HepG2 (cell line): ENCODE results near the gene ACOXL. TPM values are rescaled to one million over a fixed set of nuclear protein-coding genes. Genes with fewer than 3 reads are reported as not detected.

Experiments
- ATAC-seq: fragments of 200-7000 bp; cut with Tn5 transposase; 3 replicates; pipeline ENCODE4 v1.9.1; 2020; ENCODE audit warnings: mild to moderate bottlenecking, moderate library complexity
- BruUV-seq: library from RNA; stranded (reverse); fragments of 400-500 nt; replicated peaks from 2 replicates; lab custom pipeline; 2021; lab: Mats Ljungman, UMichigan
- CTCF ChIA-PET: fragments of 300-600 bp; formaldehyde crosslinking; extraction: SDS; loops from one replicate; lab custom pipeline; 2021; ENCODE audit warnings: low total read pairs, inconsistent platforms, low intra/inter-chr PET ratio; lab: Yijun Ruan, JAX
- POLR2A ChIA-PET: fragments of 350-600 bp; sonication (Branson Sonifier 250); formaldehyde crosslinking; loops from one replicate; lab custom pipeline; 2020; ENCODE audit warnings: antibody characterized with exemption, inconsistent platforms; lab: Yijun Ruan, JAX
- DNase-seq: peaks from one replicate; pipeline ENCODE4 v3.0.0-alpha.2; 2015; ENCODE audit warnings: low spot score
- FAIRE-seq: peaks from 3 replicates; lab custom pipeline; 2011; peaks lifted over from hg19 to GRCh38; lab: Jason Lieb, UNC
- H2AFZ ChIP-seq: one replicate; pipeline ENCODE4 v1.6.1; 2011; ENCODE audit warnings: low read length, inconsistent platforms
- H3K27ac ChIP-seq: fragments of 300-600 bp; 3 replicates; pipeline ENCODE4 v1.8.0; 2011; ENCODE audit warnings: mixed run types, mild to moderate bottlenecking, mixed read lengths, low read length, inconsistent platforms; ENCODE audit not compliant: insufficient read depth; ENCODE audit errors: extremely low read length
- H3K27me3 ChIP-seq, 2 experiments: fragments of 200-600 bp in 1 of 2; 2 replicates in 1 of 2; 3 replicates in 1 of 2; pipeline versions ENCODE4 v1.6.0 to v1.8.0; 2011; ENCODE audit warnings: low read length in 2 of 2, mild to moderate bottlenecking in 2 of 2, moderate library complexity in 2 of 2, inconsistent platforms in 1 of 2; ENCODE audit not compliant: insufficient read depth in 2 of 2, control insufficient read depth in 1 of 2
- H3K36me3 ChIP-seq, 2 experiments: fragments of 200-600 bp in 1 of 2; replicated peaks in 1 of 2; 2 replicates in 1 of 2; 3 replicates in 1 of 2; pipeline versions ENCODE4 v1.5.1 to v1.8.0; 2011; ENCODE audit warnings: low read length in 2 of 2, inconsistent platforms in 1 of 2; ENCODE audit not compliant: insufficient read depth in 2 of 2, control insufficient read depth in 1 of 2
- H3K4me1 ChIP-seq: 2 replicates; pipeline ENCODE4 v1.5.1; 2012; ENCODE audit warnings: low read length, inconsistent platforms; ENCODE audit not compliant: insufficient read depth
- H3K4me2 ChIP-seq: 2 replicates; pipeline ENCODE4 v1.6.0; 2011; ENCODE audit warnings: low read depth, low read length, inconsistent platforms
- H3K4me3 ChIP-seq, 3 experiments: fragments of 200-600 bp in 1 of 3; sonication (generic), shearing (Covaris generic) in 1 of 3; replicated peaks in 1 of 3; 2 replicates each; pipeline ENCODE4 v1.5.1; 2011 to 2016; ENCODE audit warnings: low read length in 3 of 3, inconsistent platforms in 2 of 3, low read depth in 2 of 3, mild to moderate bottlenecking in 2 of 3, control low read depth in 1 of 3, mixed read lengths in 1 of 3; ENCODE audit not compliant: insufficient read depth in 1 of 3
- H3K79me2 ChIP-seq: one replicate; pipeline ENCODE4 v1.6.1; 2011; ENCODE audit warnings: low read length, inconsistent platforms; ENCODE audit not compliant: insufficient read depth
- H3K9ac ChIP-seq: 2 replicates; pipeline ENCODE4 v1.6.0; 2011; ENCODE audit warnings: mild to moderate bottlenecking, low read depth, low read length, inconsistent platforms; ENCODE audit not compliant: insufficient read depth
- H3K9me3 ChIP-seq: 2 replicates; pipeline ENCODE4 v1.5.1; 2012; ENCODE audit warnings: mild to moderate bottlenecking, low read length
- H4K20me1 ChIP-seq: 2 replicates; pipeline ENCODE4 v1.6.0; 2011; ENCODE audit warnings: inconsistent platforms, mild to moderate bottlenecking, low read length, moderate library complexity; ENCODE audit not compliant: insufficient read depth
- DPF2 ChIP-seq: sonication (generic); formaldehyde crosslinking; IDR thresholded peaks from 2 replicates; pipeline ENCODE4 v1.4.0; 2020; ENCODE audit warnings: mild to moderate bottlenecking, low read depth, missing genetic modification reagents, borderline replicate concordance
- IKZF4 ChIP-seq: sonication (generic); formaldehyde crosslinking; IDR thresholded peaks from 2 replicates; pipeline ENCODE4 v1.5.1; 2020; ENCODE audit warnings: borderline replicate concordance, mild to moderate bottlenecking, low read depth, missing genetic modification reagents; ENCODE audit errors: not compliant biosample characterization
- POLR2AphosphoS5 ChIP-seq: IDR thresholded peaks from 2 replicates; pipeline ENCODE4 v1.6.1; 2012; ENCODE audit warnings: low read depth, low read length
- RARA ChIP-seq: IDR thresholded peaks from 2 replicates; pipeline ENCODE4 v1.6.1; 2016; ENCODE audit warnings: missing genetic modification reagents, missing compliant biosample characterization
- RFXAP ChIP-seq: sonication (generic); formaldehyde crosslinking; IDR thresholded peaks from 2 replicates; pipeline ENCODE4 v1.4.0; 2020; ENCODE audit warnings: missing genetic modification reagents, borderline replicate concordance
- SNAPC2 ChIP-seq: sonication (generic); formaldehyde crosslinking; IDR thresholded peaks from 2 replicates; pipeline ENCODE4 v1.8.1; 2022; ENCODE audit warnings: mild to moderate bottlenecking, missing genetic modification reagents
- TGIF2 ChIP-seq: IDR thresholded peaks from 2 replicates; pipeline ENCODE4 v1.6.1; 2016; ENCODE audit warnings: control low read depth, missing compliant biosample characterization
- ZMAT3 ChIP-seq: sonication (generic); formaldehyde crosslinking; conservative IDR thresholded peaks from 2 replicates; pipeline ENCODE4 v1.7.0; 2021; ENCODE audit warnings: missing genetic modification reagents
- ZNF180 ChIP-seq: sonication (generic); formaldehyde crosslinking; IDR thresholded peaks from 2 replicates; pipeline ENCODE4 v1.4.0; 2020; ENCODE audit warnings: low read depth, missing genetic modification reagents, borderline replicate concordance
- ZNF567 ChIP-seq: sonication (generic); formaldehyde crosslinking; IDR thresholded peaks from 2 replicates; pipeline ENCODE4 v1.8.1; 2023; ENCODE audit warnings: mild to moderate bottlenecking, missing genetic modification reagents, borderline replicate concordance
- ZNF616 ChIP-seq: sonication (generic); formaldehyde crosslinking; IDR thresholded peaks from 2 replicates; pipeline ENCODE4 v1.5.0; 2020; ENCODE audit warnings: low read depth, mild to moderate bottlenecking, missing genetic modification reagents
- ZNF672 ChIP-seq: sonication (generic); formaldehyde crosslinking; IDR thresholded peaks from 2 replicates; pipeline ENCODE4 v1.8.1; 2022; ENCODE audit warnings: missing genetic modification reagents
- ZNF720 ChIP-seq: sonication (generic); formaldehyde crosslinking; IDR thresholded peaks from 2 replicates; pipeline ENCODE4 v1.4.0; 2020; ENCODE audit warnings: missing genetic modification reagents
- ZNF737 ChIP-seq: sonication (generic); formaldehyde crosslinking; IDR thresholded peaks from 2 replicates; pipeline ENCODE4 v1.5.0; 2020; ENCODE audit warnings: missing genetic modification reagents, mild to moderate bottlenecking, borderline replicate concordance
- ZNF747 ChIP-seq: sonication (generic); formaldehyde crosslinking; IDR thresholded peaks from 2 replicates; pipeline ENCODE4 v1.8.1; 2023; ENCODE audit warnings: missing genetic modification reagents, mild to moderate bottlenecking, borderline replicate concordance
- ZNF780A ChIP-seq: sonication (generic); formaldehyde crosslinking; IDR thresholded peaks from 2 replicates; pipeline ENCODE4 v1.8.0; 2022; ENCODE audit warnings: mild to moderate bottlenecking, missing genetic modification reagents, moderate library complexity
- ZSCAN21 ChIP-seq: sonication (generic); formaldehyde crosslinking; IDR thresholded peaks from 2 replicates; pipeline ENCODE4 v1.8.0; 2022; ENCODE audit warnings: mild to moderate bottlenecking, missing genetic modification reagents, moderate library complexity, borderline replicate concordance
- WGBS: methylation state at CpG from one replicate; pipeline ENCODE4 v1.1.6; 2017; ENCODE audit warnings: low lambda C conversion rate; 5-methylcytosine and 5-hydroxymethylcytosine counted together
- in situ Hi-C: cut with HindIII; loops from 2 replicates; pipeline ENCODE4 v1.10.0; 2017; ENCODE audit warnings: low pct_unique_long_range_greater_than_20kb; ENCODE audit not compliant: extremely low pct_ligation_motif_present
- intact Hi-C: fragments of 100-400 bp; cut with micrococcal nuclease; formaldehyde crosslinking; loops from one replicate; pipeline ENCODE4 v1.10.0; 2022; ENCODE audit not compliant: unreplicated experiment
- polyA plus RNA-seq, 8 experiments: library from polyadenylated mRNA; depleted of rRNA in 3 of 8; stranded (reverse) in 7 of 8; unstranded in 1 of 8; fragments of >200 nt; fragmentation: Illumina TruSeq in 4 of 8; extraction: Trizol in 4 of 8; gene quantifications; 2 replicates each; pipeline versions ENCODE4 v1.2.1 to v1.2.3, GENCODE V29; 2011 to 2016; ENCODE audit warnings: low read depth in 4 of 8, missing spikeins in 1 of 8, mixed read lengths in 1 of 8; ENCODE audit not compliant: insufficient read depth in 1 of 8
- total RNA-seq, 5 experiments: library from RNA; depleted of rRNA; stranded (reverse); fragments of >200 nt; fragmentation: Illumina TruSeq; extraction: Trizol; gene quantifications; 2 replicates each; pipeline ENCODE4 v1.2.3, GENCODE V29; 2016; ENCODE audit warnings: low read depth in 1 of 5
- TF ChIP-seq, protein P1 (sequence below): sonication (generic); formaldehyde crosslinking; IDR thresholded peaks from 2 replicates; pipeline ENCODE4 v1.8.1; 2023; ENCODE audit warnings: mild to moderate bottlenecking, inconsistent platforms, moderate library complexity, missing genetic modification reagents, borderline replicate concordance
- TF ChIP-seq, protein P2 (sequence below): sonication (generic); formaldehyde crosslinking; IDR thresholded peaks from 2 replicates; pipeline ENCODE4 v1.9.0; 2021; ENCODE audit warnings: missing genetic modification reagents, mild to moderate bottlenecking, borderline replicate concordance

Gene ACOXL
- total and polyA plus RNA-seq, 2 of the 13 experiments (the other 11 are each of a cell fraction or from before 2014, with no cell fraction given), result not detected

- Histone ChIP-seq H3K4me2 (no peak overlapping the region), H3K27me3 (peaks cover 3 to 28% of the 10 kb centered on the region in 2 experiments; a peak in 3 of 5 replicates), H3K27ac (no peak overlapping the region), H2AFZ (no peak overlapping the region), H4K20me1 (no peaks in the 10 kb centered on the region), H3K79me2 (no peaks in the 10 kb centered on the region), H3K36me3 (no peaks in the 10 kb centered on the region), H3K9me3 (no peaks in the 10 kb centered on the region), H3K4me1 (no peaks in the 10 kb centered on the region), H3K9ac (no peak overlapping the region), H3K4me3 (no peak overlapping the region)
- no peak for DNase-seq
- intact Hi-C loops (no loop called here), in situ Hi-C loops (no loop called here)
- ChIA-PET CTCF (no interaction called here), POLR2A (no interaction called here)
- FAIRE-seq, result no peak
- no TSS peak for BruUV-seq
- 25% methylated on average over 5 of the region's 7 CpGs for WGBS
- no peak for TF ChIP-seq TGIF2
- TF ChIP-seq ZSCAN21 (CRISPR knock-in tag), result no peak
- no peak for TF ChIP-seq POLR2AphosphoS5
- no peak for TF ChIP-seq ZNF737 (CRISPR knock-in tag)
- TF ChIP-seq ZNF567 (CRISPR knock-in tag), result no peak
- no peak for TF ChIP-seq SNAPC2
- TF ChIP-seq ZNF720 (CRISPR knock-in tag), result no peak
- TF ChIP-seq ZNF780A, result no peak
- TF ChIP-seq ZNF616, result no peak
- no peak for TF ChIP-seq ZNF672
- TF ChIP-seq RARA (CRISPR knock-in tag), result no peak
- no peak for TF ChIP-seq IKZF4 (CRISPR knock-in tag)
- TF ChIP-seq RFXAP (CRISPR knock-in tag), result no peak
- no peak for TF ChIP-seq DPF2 (CRISPR knock-in tag)
- TF ChIP-seq, protein P1, sequence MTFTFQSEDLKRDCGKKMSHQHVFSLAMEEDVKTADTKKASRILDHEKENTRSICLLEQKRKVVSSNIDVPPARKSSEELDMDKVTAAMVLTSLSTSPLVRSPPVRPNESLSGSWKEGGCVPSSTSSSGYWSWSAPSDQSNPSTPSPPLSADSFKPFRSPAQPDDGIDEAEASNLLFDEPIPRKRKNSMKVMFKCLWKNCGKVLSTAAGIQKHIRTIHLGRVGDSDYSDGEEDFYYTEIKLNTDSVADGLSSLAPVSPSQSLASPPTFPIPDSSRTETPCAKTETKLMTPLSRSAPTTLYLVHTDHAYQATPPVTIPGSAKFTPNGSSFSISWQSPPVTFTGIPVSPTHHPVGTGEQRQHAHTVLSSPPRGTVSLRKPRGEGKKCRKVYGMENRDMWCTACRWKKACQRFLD (CRISPR knock-in tag), result no peak
- no peak for TF ChIP-seq ZNF180 (CRISPR knock-in tag)
- no peak for TF ChIP-seq ZNF747
- TF ChIP-seq ZMAT3, result no peak
- TF ChIP-seq, protein P2, sequence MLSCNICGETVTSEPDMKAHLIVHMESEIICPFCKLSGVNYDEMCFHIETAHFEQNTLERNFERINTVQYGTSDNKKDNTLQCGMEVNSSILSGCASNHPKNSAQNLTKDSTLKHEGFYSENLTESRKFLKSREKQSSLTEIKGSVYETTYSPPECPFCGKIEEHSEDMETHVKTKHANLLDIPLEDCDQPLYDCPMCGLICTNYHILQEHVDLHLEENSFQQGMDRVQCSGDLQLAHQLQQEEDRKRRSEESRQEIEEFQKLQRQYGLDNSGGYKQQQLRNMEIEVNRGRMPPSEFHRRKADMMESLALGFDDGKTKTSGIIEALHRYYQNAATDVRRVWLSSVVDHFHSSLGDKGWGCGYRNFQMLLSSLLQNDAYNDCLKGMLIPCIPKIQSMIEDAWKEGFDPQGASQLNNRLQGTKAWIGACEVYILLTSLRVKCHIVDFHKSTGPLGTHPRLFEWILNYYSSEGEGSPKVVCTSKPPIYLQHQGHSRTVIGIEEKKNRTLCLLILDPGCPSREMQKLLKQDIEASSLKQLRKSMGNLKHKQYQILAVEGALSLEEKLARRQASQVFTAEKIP (CRISPR knock-in tag), result no peak
- ATAC-seq, result no peak
These were observed 290.3 kb downstream of the ACOXL start for GRCh38 chr2:111022633-111023032.
